Measurements from ENCODE around the gene HSPB2.
"Not testable (repeated sequence)": the region's sequence is repeated elsewhere in the genome, so short reads cannot be mapped to it uniquely, and the experiment has no call there.

HSPB2 gene

DNA sequence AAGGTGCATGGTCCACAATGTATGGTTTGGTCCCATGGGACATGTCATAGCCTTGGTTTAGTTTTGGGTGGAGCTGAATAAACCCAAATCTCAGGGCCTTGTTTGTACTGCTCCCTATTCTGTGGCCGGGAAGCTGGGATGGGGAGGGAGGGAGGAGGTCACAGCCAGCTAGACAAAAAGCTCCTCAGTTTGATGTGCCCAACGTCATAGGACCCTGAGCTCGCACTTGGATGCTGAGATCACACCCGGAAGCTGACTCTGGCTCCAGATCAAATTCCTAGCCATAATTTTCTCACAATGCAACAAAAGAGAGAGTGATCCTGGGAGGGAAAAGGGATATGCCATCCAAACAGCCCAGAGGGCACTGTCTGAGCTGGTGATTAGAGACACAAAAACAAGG, 1.5 kb downstream of the HSPB2 start:
- no peak for DNase-seq (ENCODE audit: low read depth)

DNA sequence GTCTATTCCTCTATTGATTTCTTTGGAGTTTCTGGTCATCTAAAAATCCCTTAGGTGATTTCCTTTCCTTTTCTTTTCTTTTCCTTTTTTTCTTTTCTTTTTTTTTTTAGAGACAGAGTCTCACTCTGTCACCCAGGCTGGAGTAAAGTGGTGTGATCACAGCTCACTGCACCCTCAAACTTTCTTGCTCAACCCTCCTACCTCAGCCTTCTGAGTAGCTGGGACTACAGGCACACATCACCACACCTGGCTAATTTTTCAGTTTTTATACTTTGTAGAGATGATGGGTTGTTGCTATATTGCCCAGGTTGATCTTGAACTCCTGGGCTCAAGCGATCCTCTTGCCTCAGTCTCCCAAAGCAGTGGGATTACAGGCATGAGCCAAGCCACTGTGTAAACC, 4.2 kb downstream of the HSPB2 start:
- DNase-seq (ENCODE audit: low read depth): no peak

DNA sequence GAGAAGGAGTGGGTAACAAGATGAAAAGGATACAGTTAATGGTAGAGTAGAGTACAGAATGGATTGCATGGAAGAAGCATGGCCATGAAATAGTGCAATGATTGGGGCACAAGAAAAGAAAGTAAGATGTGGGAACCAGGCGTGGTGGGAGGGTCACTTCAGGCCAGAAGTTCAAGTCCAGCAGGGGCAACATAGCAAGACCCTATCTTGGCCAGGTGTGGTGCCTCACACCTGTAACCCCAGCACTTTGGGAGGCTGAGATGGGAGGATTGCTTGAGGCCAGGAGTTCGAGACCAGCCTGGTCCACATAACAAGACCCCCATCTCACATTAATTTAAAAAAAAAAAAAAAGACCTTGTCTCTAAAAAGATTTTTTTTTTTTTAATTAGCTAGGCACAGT, 4.8 kb downstream of the HSPB2 start:
- DNase-seq (ENCODE audit: low read depth): no peak

GRCh38 chr11:111917788-111918187, 5.3 kb downstream of the HSPB2 start:
- DNase-seq (ENCODE audit: low read depth): no peak

DNA sequence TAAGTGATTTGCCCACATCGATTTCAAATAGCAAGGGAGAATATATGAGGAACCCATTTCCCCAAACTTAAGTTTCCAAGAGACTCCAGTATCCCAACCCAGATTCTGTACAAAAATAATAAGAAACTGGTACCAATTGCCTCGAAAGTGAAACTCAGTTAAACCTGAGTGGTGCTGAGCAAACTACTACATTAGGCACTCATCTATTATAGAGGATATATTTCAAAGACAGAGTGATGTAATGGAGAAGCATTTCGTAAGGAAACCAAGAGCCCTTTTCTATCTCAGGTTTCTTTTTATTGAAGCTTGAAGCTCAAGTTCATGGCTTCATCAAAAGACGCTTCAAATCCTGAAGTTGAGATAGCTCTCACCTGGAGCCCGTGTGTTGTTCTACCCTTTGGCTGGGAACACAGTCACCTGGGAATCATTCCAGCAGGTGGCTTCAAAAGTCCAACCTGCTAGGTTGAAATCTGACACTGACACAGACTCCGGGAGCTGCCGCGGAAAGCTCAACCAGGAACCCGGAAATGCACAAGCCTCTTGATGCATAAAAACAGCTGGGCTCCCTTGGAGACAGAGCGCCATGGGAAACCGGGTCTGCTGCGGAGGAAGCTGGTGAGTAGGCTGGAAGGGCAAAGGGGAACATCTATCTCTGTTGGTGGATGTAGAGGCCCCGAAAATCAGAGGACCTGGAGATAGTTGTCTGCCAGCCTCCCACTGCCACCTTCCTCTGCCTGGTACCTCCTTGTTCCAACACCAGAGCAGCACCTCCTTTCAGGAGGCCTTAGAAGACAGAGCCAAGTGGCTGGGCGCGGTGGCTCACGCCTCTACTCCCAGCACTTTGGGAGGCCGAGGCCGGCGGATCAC, 6.1 kb downstream of the HSPB2 start, which contains the start of gene C11orf52:
Gene C11orf52 (plus strand): TSS at position 524 of the 867 bp plus-strand sequence. CDS start 60 bp downstream, at position 584.
- DNase-seq (ENCODE audit: low read depth): no peak

DNA sequence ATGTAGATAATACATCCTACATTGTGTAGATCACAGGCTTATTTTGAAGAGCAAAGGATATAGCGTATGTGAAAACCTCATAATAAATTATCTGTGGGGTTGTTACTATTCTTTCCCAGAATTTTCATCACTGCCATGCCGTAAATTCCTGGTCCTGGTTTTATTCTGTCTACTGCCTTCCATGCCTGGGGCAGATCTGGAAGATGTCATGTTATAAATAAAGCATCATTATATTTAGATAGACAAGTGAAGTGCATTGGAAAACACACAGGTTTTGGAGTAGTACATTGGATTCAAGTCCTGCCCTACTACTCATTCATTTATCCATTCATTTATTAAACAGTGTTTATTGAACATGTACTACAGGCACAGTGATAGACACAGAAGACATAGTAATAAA, 8.4 kb downstream of the HSPB2 start:
- no peak for DNase-seq (ENCODE audit: low read depth)

DNA sequence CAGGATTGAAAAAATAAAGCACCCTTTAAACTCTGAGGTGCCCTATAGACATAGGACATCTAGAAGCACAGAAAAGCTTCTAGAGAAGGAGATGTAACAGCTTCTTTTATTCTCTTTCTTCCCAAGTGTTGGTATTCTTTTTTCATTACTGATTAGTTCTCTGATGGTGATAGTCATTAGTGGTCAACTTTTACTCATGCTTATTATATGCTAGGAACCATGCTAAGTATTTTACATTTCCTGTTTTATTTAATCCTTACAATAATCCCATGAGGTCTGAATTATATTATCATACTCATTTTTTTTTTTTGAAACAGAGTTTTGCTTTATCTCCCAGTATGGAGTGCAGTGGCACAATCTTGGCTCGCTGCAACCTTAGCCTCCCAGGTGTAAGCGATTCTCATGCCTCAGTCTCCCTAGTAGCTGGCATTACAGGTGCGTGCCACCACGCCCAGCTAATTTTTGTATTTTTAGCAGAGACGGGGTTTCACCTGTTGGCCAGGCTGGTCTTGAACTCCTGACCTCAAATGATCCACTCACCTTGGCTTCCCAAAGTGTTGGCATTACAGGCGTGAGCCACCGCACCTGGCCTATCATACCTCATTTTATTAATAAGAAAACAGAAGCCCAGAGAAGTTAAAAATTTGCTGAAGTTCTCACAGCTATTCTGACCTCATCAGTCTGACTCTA, 9.2 kb downstream of the HSPB2 start:
- no peak for DNase-seq (ENCODE audit: low read depth)

DNA sequence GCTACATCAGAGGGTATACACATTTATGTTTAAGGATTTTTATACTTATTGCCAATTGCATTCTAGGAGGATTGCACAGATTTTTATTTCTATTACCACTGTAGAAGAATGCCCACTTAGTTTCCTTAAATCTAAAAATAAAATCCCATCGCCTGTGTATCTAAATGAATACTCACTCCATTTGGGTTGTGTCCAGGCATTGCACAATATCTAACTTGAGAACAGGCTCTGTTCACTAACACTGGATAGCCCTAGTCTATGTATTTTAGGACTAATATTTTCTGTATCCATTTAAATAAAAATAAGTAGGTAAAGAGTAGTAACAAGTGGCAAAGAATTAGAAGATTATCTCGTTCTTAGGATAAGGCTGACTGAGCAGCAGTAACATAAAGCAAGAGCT, 10.3 kb downstream of the HSPB2 start:
- DNase-seq (ENCODE audit: low read depth): no peak

- no peak for DNase-seq (ENCODE audit: low read depth)
Measured at GRCh38 chr11:111923351-111923788, 10.8 kb downstream of the HSPB2 start.

- DNase-seq (ENCODE audit: low read depth): no peak
Measured at GRCh38 chr11:111923951-111924350, 11.4 kb downstream of the HSPB2 start.

GRCh38 chr11:111925953-111926352, 13.4 kb downstream of the HSPB2 start:
- no peak for DNase-seq (ENCODE audit: low read depth)

GRCh38 chr11:111926505-111927391, 14.2 kb downstream of the HSPB2 start:
- peak; percentile 88 for DNase-seq (ENCODE audit: low read depth)

GRCh38 chr11:111930472-111930871, 17.9 kb downstream of the HSPB2 start:
- DNase-seq (ENCODE audit: low read depth): no peak

GRCh38 chr11:111932611-111932950, 20.0 kb downstream of the HSPB2 start:
- DNase-seq (ENCODE audit: low read depth): no peak

DNA sequence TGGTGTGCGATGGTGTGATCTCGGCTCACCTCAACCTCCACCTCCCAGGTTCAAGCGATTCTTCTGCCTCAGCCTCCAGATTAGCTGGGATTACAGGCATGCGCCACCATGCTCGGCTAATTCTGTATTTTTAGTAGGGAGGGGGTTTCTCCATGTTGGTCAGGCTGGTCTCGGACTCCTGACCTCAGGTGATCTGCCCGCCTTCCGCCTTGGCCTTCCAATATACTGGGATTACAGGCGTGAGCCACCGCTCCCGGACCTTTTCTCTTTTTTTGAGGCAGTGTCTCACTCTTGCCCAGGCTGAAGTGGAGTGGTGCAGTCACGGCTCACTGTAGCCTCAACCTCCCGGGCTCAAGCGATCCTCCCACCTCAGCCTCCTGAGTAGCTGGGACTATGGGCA, 20.6 kb downstream of the HSPB2 start:
- DNase-seq (ENCODE audit: low read depth): not testable (repeated sequence)

DNA sequence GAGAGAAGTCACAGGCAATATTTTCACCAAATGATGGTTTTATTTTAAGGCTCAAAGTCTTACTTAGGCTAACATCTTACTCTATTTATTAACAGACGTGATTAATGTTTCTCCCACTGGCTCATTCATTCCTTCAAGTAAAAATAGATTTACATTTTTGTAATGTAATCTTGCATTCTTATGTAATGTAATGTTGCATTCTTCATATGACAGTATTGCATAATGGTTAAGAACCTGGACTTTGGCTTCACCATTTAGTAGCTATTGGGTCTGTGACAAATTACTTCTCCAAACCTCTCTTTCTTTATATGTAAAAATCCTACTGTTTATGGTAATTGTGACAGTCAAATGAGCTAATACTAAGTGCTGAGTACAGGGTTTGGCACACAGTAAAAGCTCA, 21.3 kb downstream of the HSPB2 start:
- DNase-seq (ENCODE audit: low read depth): no peak

DNA sequence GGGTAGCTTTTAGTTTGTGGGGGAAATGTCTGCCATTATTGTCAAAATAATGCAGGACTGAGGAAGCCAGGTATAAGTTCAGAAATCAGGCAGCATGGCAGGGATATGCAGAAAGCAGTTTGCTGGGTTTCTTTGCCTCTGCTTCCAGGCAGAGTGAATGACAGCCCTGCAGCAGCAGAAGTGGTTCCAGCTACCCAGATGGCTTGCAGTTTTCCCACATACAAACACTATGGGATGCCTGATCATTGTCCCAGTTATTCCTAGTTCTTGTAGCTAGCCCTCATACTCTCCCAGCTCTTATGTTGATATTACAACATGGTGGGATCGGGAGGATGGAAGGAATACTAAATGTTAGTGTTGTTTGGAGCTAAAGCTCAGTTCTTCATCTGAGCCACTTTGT, 21.8 kb downstream of the HSPB2 start:
- DNase-seq (ENCODE audit: low read depth): no peak

DNA sequence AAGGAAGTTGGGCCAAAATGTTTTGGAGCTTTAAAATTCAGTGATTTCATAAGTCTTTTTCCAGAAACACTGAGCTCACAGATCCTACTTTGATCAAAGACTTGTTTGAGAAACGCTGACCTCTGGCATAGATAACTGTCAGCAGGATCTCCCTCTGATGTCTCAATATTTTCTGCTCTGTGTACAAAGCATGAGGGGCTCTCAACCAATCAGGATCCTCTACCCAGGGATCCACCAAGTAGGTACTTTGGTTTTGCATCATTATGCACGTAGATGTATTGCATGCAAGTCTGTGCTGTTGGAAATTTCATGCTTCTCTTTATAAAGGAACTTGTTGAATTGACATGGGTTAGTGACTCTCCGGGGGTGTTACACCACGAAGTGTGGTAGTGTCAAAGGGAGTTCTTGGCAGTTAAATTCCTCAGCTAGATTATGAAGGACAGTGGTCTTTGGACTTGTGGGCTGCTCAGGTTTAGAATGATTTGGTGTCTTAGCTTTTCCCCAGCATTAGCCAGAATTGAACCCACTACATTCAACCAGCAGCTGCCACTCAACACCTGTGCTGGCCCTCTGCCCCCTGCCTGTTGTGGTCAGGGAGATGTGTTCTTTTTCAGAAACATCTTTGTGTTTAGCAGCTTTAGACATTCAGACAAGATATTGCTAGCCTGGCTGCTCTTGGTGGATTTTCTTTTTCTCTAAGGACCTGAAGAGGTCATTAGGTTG, 22.9 kb downstream of the HSPB2 start:
- DNase-seq (ENCODE audit: low read depth): no peak

- no peak for DNase-seq (ENCODE audit: low read depth)
Measured at GRCh38 chr11:111936040-111936540, 23.6 kb downstream of the HSPB2 start.

- no peak for DNase-seq (ENCODE audit: low read depth)
Measured at GRCh38 chr11:111937461-111937769, 24.9 kb downstream of the HSPB2 start.

- no peak for DNase-seq (ENCODE audit: low read depth)
Measured at GRCh38 chr11:111937844-111938243, 25.3 kb downstream of the HSPB2 start.

DNA sequence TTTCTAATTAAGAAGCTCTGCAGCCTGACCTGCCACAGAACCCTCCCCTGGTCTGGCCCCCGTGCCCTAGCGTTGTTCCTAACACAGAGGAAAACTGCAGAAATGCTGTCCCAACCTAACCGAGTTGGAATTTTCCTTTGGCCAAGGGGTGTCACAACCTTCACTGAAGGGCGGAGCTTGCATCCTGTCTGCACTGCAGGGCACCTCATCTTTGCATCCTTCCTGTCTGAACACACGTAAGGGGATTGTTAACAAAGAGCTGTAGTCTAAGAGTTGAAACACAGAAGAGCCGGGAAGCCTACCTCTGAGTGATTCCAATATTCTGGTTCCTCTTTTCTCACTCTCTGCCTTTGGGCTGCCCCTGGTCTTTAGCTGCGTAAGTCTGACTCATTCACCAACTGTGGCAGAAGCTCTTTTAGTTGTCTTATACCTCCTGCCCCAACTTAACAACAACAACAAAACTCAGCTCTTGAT, 26.2 kb downstream of the HSPB2 start:
- no peak for DNase-seq (ENCODE audit: low read depth)

Measured in stimulated activated CD8-positive, alpha-beta memory T cell treated with anti-CD3 and anti-CD28 coated beads, Interleukin-7, amount 100 ng/mL, for 24 hours (primary cell).